ENCODE measurements around the gene ERFL.

GRCh38 chr19:41965106-41965505, 36.9 kb upstream of the ERFL start:
- TF ChIP-seq RFX5 (IDR thresholded peaks at IDR 0.05; ENCODE audit: low read depth, low read length) (no peak), CTCF (conservative IDR thresholded peaks at IDR 0.05; ENCODE audit: low read depth, low read length) (no peak), POLR2A (IDR thresholded peaks at IDR 0.05; ENCODE audit: low read depth, low read length) (no peak), USF2 (IDR thresholded peaks at IDR 0.05; ENCODE audit: low read depth, low read length) (no peak), FOS (IDR thresholded peaks at IDR 0.05; ENCODE audit: low read depth, low read length) (no peak), MAZ (IDR thresholded peaks at IDR 0.05; ENCODE audit: borderline replicate concordance, low read depth, low read length) (no peak), BHLHE40 (IDR thresholded peaks at IDR 0.05; ENCODE audit: low read depth, low read length) (no peak), ELK1 (IDR thresholded peaks at IDR 0.05; ENCODE audit: borderline replicate concordance, low read depth, low read length) (no peak), MAFK (IDR thresholded peaks at IDR 0.05; ENCODE audit: low read depth, low read length) (no peak)

Data from IMR-90 (cell line).